WTC11 (cell line): ENCODE measurements around the gene TXNRD1. TPM values are rescaled to one million over a fixed set of nuclear protein-coding genes. Genes with fewer than 3 reads are reported as not detected.

ENCODE experiments used
- ATAC-seq: fragments of 200-7000 bp; cut with Tn5 transposase; 2 replicates; pipeline ENCODE4 v1.10.0; 2021; ENCODE audit warnings: mild to moderate bottlenecking, moderate library complexity
- CTCF ChIA-PET: fragments of 300-600 bp; sonication (Branson Sonifier 250); formaldehyde crosslinking; loops from one replicate; lab custom pipeline; 2021; ENCODE audit warnings: antibody characterized with exemption; lab: Charles Lee
- POLR2A ChIA-PET: fragments of 350-600 bp; sonication (Branson Sonifier 250); formaldehyde crosslinking; loops from one replicate; lab custom pipeline; 2021; ENCODE audit warnings: antibody characterized with exemption; lab: Charles Lee
- DNase-seq: peaks from one replicate; pipeline ENCODE4 v3.0.0; 2021; ENCODE audit warnings: low spot score
- H3K27ac Mint-ChIP-seq: 2 replicates; pipeline ENCODE4 v1.8.0; 2021; ENCODE audit warnings: mixed read lengths
- H3K27me3 Mint-ChIP-seq: 2 replicates; pipeline ENCODE4 v1.8.0; 2021; ENCODE audit warnings: low read depth, mild to moderate bottlenecking, moderate library complexity, mixed read lengths
- H3K36me3 Mint-ChIP-seq: 2 replicates; pipeline ENCODE4 v1.8.0; 2021; ENCODE audit warnings: mixed read lengths
- H3K4me1 Mint-ChIP-seq: 2 replicates; pipeline ENCODE4 v1.8.0; 2022; ENCODE audit warnings: mixed read lengths
- H3K4me3 Mint-ChIP-seq: 2 replicates; pipeline ENCODE4 v1.8.0; 2021; ENCODE audit warnings: mild to moderate bottlenecking, moderate library complexity, mixed read lengths
- H3K9me3 Mint-ChIP-seq: 2 replicates; pipeline ENCODE4 v1.8.0; 2021; ENCODE audit warnings: mixed read lengths
- ELF4 ChIP-seq: sonication (generic); formaldehyde crosslinking; IDR thresholded peaks from 2 replicates; pipeline ENCODE4 v1.8.1; 2022; ENCODE audit warnings: low read depth, mild to moderate bottlenecking, moderate library complexity, missing genetic modification reagents
- GRHL2 ChIP-seq: fragments of 250-450 bp; sonication (Bioruptor Pico); IDR thresholded peaks from 2 replicates; pipeline ENCODE4 v1.8.0; 2022; ENCODE audit warnings: mild to moderate bottlenecking, moderate library complexity; ENCODE audit not compliant: insufficient replicate concordance, severe bottlenecking
- HMGA2 ChIP-seq: fragments of 250-450 bp; sonication (Bioruptor Pico); IDR thresholded peaks from 2 replicates; pipeline ENCODE4 v1.4.0; 2021; ENCODE audit warnings: mild to moderate bottlenecking, moderate library complexity
- KAT7 ChIP-seq: sonication (generic); formaldehyde crosslinking; IDR thresholded peaks from 2 replicates; pipeline ENCODE4 v1.8.1; 2023; ENCODE audit warnings: missing genetic modification reagents, mild to moderate bottlenecking, borderline replicate concordance
- MAX ChIP-seq: sonication (generic); formaldehyde crosslinking; IDR thresholded peaks from 2 replicates; pipeline ENCODE4 v1.8.0; 2022; ENCODE audit warnings: mild to moderate bottlenecking, missing genetic modification reagents
- MLX ChIP-seq: sonication (generic); formaldehyde crosslinking; IDR thresholded peaks from 2 replicates; pipeline ENCODE4 v1.8.1; 2023; ENCODE audit warnings: mild to moderate bottlenecking, missing genetic modification reagents, moderate library complexity
- NFE2L1 ChIP-seq: sonication (generic); formaldehyde crosslinking; IDR thresholded peaks from 2 replicates; pipeline ENCODE4 v1.8.1; 2023; ENCODE audit warnings: missing genetic modification reagents
- RELA ChIP-seq: sonication (generic); formaldehyde crosslinking; IDR thresholded peaks from 2 replicates; pipeline ENCODE4 v1.8.1; 2022; ENCODE audit warnings: missing genetic modification reagents, mild to moderate bottlenecking, borderline replicate concordance
- SMAD3 ChIP-seq: sonication (generic); formaldehyde crosslinking; IDR thresholded peaks from 2 replicates; pipeline ENCODE4 v1.8.0; 2022; ENCODE audit warnings: missing genetic modification reagents, mild to moderate bottlenecking, borderline replicate concordance
- USF1 ChIP-seq: sonication (generic); formaldehyde crosslinking; IDR thresholded peaks from 2 replicates; pipeline ENCODE4 v1.8.0; 2022; ENCODE audit warnings: mild to moderate bottlenecking, missing genetic modification reagents
- USF2 ChIP-seq: sonication (generic); formaldehyde crosslinking; IDR thresholded peaks from 2 replicates; pipeline ENCODE4 v1.8.1; 2023; ENCODE audit warnings: mild to moderate bottlenecking, missing genetic modification reagents, moderate library complexity
- ZBTB21 ChIP-seq: sonication (generic); formaldehyde crosslinking; IDR thresholded peaks from 2 replicates; pipeline ENCODE4 v1.8.1; 2023; ENCODE audit warnings: mild to moderate bottlenecking, missing genetic modification reagents, borderline replicate concordance
- ZMAT4 ChIP-seq: fragments of 250-450 bp; sonication (Bioruptor Pico); IDR thresholded peaks from 2 replicates; pipeline ENCODE4 v1.9.0; 2021; ENCODE audit warnings: mild to moderate bottlenecking
- ZNF232 ChIP-seq: sonication (generic); formaldehyde crosslinking; IDR thresholded peaks from 2 replicates; pipeline ENCODE4 v1.8.0; 2022; ENCODE audit warnings: mild to moderate bottlenecking, missing genetic modification reagents
- ZNF263 ChIP-seq: sonication (generic); formaldehyde crosslinking; IDR thresholded peaks from 2 replicates; pipeline ENCODE4 v1.8.1; 2022; ENCODE audit warnings: low read depth, mild to moderate bottlenecking, moderate library complexity, missing genetic modification reagents
- ZNF281 ChIP-seq: sonication (generic); formaldehyde crosslinking; IDR thresholded peaks from 2 replicates; pipeline ENCODE4 v1.8.0; 2023; ENCODE audit warnings: mild to moderate bottlenecking, missing genetic modification reagents
- total RNA-seq: library from RNA; stranded (reverse); gene quantifications from 3 replicates; pipeline ENCODE4 v1.2.3, GENCODE V29; 2021
- TF ChIP-seq, protein P1 (sequence below): sonication (generic); formaldehyde crosslinking; IDR thresholded peaks from 2 replicates; pipeline ENCODE4 v1.8.1; 2022; ENCODE audit warnings: mild to moderate bottlenecking, missing genetic modification reagents, moderate library complexity, borderline replicate concordance
- TF ChIP-seq, protein P2 (sequence below): fragments of 250-450 bp; sonication (Bioruptor Pico); IDR thresholded peaks from 2 replicates; pipeline ENCODE4 v1.9.0; 2021; ENCODE audit warnings: moderate library complexity, mild to moderate bottlenecking, inconsistent platforms, borderline replicate concordance
- TF ChIP-seq, protein P3 (sequence below): fragments of 250-450 bp; sonication (Bioruptor Pico); IDR thresholded peaks from 2 replicates; pipeline ENCODE4 v2.1.2; 2022; ENCODE audit warnings: mild to moderate bottlenecking, moderate library complexity

Gene TXNRD1
- total RNA-seq, 1 experiment from 2014 or later = 113 TPM

DNA sequence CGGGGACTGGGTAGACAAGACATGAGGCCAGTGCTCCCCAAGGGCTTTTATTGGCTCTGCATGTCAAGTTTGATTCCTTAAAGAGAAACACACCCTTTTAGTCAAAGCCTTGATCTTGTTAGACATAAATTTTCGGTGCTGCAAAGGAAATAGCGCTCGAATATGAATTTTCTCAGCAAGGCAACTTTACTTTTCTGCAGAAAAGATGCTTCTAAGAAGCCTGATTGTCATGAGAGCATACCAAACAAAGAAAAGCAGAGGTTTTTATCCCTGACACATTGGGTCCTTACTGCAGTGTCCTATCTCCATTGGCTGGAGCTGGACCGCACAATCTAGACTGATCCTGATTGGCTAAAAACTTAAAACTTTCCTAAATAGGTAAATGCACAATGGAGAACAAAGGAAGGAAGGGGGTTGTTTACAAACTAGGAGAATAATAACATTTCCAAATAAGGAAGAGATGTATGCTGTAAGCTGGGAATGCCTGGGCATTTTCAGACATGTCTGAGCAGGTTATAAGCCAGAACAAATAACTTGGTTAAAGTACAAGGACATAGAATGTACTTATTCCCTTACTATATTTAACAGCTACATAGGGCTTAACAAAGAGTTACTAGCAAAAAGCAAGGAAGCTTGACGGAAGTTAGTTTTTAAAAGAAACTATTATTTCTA lies 17.2 kb downstream of the TXNRD1 start:
- DNase-seq (no peak), ATAC-seq (no peak)
- peaks cover 42% of the 10 kb centered on the region for H3K36me3 Mint-ChIP-seq
- H3K4me3 Mint-ChIP-seq = no peak overlapping the region
- CTCF ChIA-PET = no interaction called here
- POLR2A ChIA-PET = no interaction called here
- peaks cover 4% of the 10 kb centered on the region for H3K27me3 Mint-ChIP-seq
- H3K9me3 Mint-ChIP-seq = peaks cover 46% of the 10 kb centered on the region
- TF ChIP-seq ZBTB21 (CRISPR knock-in tag) (no peak), USF2 (no peak), ZNF232 (CRISPR knock-in tag) (no peak), KAT7 (CRISPR knock-in tag) (no peak), HMGA2 (CRISPR knock-in tag) (no peak)
- TF ChIP-seq, protein P1, sequence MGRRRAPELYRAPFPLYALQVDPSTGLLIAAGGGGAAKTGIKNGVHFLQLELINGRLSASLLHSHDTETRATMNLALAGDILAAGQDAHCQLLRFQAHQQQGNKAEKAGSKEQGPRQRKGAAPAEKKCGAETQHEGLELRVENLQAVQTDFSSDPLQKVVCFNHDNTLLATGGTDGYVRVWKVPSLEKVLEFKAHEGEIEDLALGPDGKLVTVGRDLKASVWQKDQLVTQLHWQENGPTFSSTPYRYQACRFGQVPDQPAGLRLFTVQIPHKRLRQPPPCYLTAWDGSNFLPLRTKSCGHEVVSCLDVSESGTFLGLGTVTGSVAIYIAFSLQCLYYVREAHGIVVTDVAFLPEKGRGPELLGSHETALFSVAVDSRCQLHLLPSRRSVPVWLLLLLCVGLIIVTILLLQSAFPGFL (CRISPR knock-in tag) = no peak
- TF ChIP-seq, protein P2, sequence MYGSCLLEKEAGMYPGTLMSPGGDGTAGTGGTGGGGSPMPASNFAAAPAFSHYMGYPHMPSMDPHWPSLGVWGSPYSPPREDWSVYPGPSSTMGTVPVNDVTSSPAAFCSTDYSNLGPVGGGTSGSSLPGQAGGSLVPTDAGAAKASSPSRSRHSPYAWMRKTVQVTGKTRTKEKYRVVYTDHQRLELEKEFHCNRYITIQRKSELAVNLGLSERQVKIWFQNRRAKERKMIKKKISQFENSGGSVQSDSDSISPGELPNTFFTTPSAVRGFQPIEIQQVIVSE (CRISPR knock-in tag) = no peak
- TF ChIP-seq, protein P3, sequence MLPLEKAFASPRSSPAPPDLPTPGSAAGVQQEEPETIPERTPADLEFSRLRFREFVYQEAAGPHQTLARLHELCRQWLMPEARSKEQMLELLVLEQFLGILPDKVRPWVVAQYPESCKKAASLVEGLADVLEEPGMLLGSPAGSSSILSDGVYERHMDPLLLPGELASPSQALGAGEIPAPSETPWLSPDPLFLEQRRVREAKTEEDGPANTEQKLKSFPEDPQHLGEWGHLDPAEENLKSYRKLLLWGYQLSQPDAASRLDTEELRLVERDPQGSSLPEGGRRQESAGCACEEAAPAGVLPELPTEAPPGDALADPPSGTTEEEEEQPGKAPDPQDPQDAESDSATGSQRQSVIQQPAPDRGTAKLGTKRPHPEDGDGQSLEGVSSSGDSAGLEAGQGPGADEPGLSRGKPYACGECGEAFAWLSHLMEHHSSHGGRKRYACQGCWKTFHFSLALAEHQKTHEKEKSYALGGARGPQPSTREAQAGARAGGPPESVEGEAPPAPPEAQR (CRISPR knock-in tag) = no peak
- TF ChIP-seq, all 79 proteins: peak for 0
- Mint-ChIP-seq H3K4me1 (peaks cover 8% of the 10 kb centered on the region), H3K27ac (no peak overlapping the region)

- POLR2A ChIA-PET = no interaction called here
- TF ChIP-seq ZNF263 (CRISPR knock-in tag) (no peak), MLX (CRISPR knock-in tag) (no peak), NFE2L1 (no peak), GRHL2 (CRISPR knock-in tag) (no peak), SMAD3 (CRISPR knock-in tag) (no peak), USF1 (CRISPR knock-in tag) (no peak), MAX (CRISPR knock-in tag) (no peak), ZMAT4 (no peak), ELF4 (no peak), USF2 (no peak), ZNF281 (CRISPR knock-in tag) (no peak), RELA (CRISPR knock-in tag) (no peak)
- H3K9me3 Mint-ChIP-seq = peaks cover 46% of the 10 kb centered on the region
- H3K4me1 Mint-ChIP-seq = peaks cover 8% of the 10 kb centered on the region
- DNase-seq (no peak), ATAC-seq (no peak)
- H3K27me3 Mint-ChIP-seq = peaks cover 4% of the 10 kb centered on the region
- H3K27ac Mint-ChIP-seq = no peak overlapping the region
- CTCF ChIA-PET = interaction anchor here (0.6 kb wide), 1 partner anchor 19 kb away, joined by 3 read pairs; the partner anchor contains the start of gene TXNRD1
- H3K4me3 Mint-ChIP-seq = no peak overlapping the region
- peaks cover 42% of the 10 kb centered on the region for H3K36me3 Mint-ChIP-seq
These were observed 19.4 kb downstream of the TXNRD1 start for GRCh38 chr12:104234926-104235499.
